Activated CD4-positive, alpha-beta memory T cell treated with anti-CD3 and anti-CD28 coated beads, Interleukin-2, amount 10 ng/mL, durations not matched to agents 7 days and 5 days (primary cell): ENCODE data around the gene ZFYVE28. TPM values are rescaled to one million over a fixed set of nuclear protein-coding genes. Genes with fewer than 3 reads are reported as not detected.

Experiments
- total RNA-seq, 2 experiments: library from RNA; stranded (reverse); gene quantifications; one replicate each; pipeline ENCODE4 v1.2.3, GENCODE V29; 2021

The ZFYVE28 gene
- total RNA-seq, 2 experiments from 2014 or later, result 38.9 to 40.1 TPM

Other genes starting within 250 kb of the ZFYVE28 start
- gene HAUS3, start 176.5 kb downstream of the ZFYVE28 start, total RNA-seq, result 10 to 100 TPM; 27.1 to 27.4 TPM
- gene POLN, start 176.5 kb downstream of the ZFYVE28 start, total RNA-seq, result 1 to 10 TPM; 3.3 to 4.0 TPM
- 10 to 100 TPM; 26.9 to 29.6 TPM for gene MXD4, start 156.5 kb downstream of the ZFYVE28 start, total RNA-seq
- gene CFAP99, start 310 bp upstream of the ZFYVE28 start, total RNA-seq, result under 1 TPM; 0.08 TPM
- 100 to 1,000 TPM; 106 to 113 TPM for gene RNF4, start 50.5 kb upstream of the ZFYVE28 start, total RNA-seq
- 10 to 100 TPM; 27.4 to 27.9 TPM for gene FAM193A, start 118.0 kb upstream of the ZFYVE28 start, total RNA-seq